Superior temporal gyrus (tissue), 1 donor: ENCODE measurements around the gene TRIM23.

ENCODE experiments used
- DNase-seq: peaks from one replicate; pipeline ENCODE4 v3.0.0-alpha.2; 2016; ENCODE audit errors: extremely low spot score

Gene TRIM23

DNA sequence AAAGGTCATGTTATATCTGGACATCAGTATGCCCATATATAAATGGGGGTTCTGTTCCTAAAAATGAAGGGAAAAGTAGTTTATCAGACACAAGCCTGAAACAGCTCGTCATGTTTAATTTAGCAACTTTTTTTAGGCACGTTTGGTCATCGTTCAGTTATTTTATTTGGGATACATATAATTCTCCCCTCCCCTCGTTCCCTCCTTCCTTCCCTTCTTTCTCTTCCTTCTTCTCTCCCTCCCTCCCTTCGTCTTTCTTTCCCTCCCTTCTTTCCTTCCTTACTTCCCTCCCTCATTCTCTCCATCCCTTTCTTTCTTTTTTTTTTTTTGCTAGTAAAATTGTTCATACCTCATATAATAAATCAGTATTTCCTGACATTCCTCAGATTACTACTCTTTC is 57.6 kb downstream of the TRIM23 start:
- no peak for DNase-seq

DNA sequence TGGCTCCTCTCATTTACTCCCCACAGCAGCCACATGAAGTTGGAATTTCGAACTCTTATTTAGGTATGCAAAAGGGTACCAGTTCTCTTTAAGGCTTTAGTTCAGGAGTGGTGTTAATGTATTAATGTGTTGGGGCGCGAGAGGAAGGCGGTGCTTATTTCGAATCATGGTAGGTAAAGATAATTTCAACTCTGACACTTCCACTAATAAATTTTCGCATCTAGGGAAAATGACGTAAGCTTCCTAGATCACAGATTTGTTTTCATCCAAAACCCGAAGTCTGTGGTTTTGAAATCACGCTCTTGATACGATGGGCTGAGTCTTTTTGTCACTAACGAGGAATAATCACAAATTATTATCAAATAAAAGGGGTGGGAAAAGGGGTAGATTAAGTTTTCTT is 60.4 kb downstream of the TRIM23 start:
- no peak for DNase-seq

DNA sequence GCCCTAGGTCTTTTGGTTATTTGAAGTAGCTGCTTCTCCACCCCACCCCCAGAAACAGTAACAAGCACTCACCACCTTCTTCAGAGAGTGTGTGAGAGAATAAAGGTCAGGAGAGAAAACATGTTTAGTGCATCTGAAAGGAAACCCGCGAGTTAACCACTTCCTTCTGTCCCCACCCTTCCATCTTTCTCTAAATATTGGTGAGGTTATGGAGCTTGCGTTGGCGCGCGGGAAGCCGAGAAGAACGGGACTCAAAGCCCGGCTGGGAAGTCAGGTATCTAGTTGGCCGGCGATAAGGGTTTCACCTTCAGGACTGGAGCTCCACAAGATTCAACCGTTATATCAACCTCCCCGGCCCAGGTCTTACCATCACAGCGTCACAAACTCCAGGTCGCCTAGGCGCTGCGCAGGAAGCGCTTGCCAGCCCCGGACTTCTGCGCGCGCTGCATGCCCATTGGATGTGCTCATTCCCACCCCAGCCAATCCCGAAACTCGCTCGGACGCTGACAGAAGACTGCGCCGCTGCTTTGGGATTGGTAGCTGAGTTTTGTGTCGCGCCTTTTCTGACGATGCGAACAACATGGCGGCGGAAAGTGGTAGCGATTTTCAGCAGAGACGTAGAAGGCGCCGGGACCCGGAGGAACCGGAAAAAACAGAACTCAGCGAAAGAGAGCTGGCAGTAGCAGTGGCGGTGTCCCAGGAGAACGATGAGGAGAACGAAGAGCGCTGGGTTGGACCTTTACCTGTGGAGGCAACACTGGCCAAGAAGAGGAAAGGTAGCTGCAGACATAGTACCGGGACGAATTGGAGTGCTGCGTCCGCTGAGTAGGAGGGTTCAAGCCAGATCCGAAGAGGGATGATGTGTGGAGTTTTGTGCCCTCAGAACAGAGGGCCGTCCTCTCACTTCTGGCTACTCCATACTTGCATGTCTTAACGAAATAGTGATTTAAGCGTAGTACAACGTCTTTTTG is 61.1 kb downstream of the TRIM23 start, which contains the start of the genes CENPK and PPWD1:
TSS of gene CENPK (minus strand) at position 438 of the 971 bp plus-strand sequence. CDS start 8,261 bp downstream, outside the sequence.
TSS of gene PPWD1 (plus strand) at position 566 of the 971 bp plus-strand sequence. CDS start at position 581, 15 bp downstream.
- DNase-seq, result peak; percentile 97

DNA sequence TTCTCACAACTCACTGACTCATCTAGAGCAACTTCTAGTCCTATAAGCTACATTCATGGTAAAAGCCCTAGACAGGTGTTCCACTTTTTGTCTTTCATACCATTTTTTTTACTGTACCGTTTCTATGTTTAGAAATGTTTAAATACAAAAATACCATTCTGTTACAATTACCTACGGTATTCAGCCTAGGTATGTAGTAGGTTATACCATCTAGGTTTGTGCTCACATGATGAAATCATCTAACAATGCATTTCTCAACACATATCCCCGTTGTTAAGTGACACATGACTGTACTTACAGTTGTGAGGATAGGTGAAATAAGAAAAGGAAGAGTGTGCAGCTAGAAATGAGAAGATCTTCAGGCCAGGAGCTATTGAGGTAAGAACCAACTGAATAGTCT is 67.4 kb downstream of the TRIM23 start:
- no peak for DNase-seq

DNA sequence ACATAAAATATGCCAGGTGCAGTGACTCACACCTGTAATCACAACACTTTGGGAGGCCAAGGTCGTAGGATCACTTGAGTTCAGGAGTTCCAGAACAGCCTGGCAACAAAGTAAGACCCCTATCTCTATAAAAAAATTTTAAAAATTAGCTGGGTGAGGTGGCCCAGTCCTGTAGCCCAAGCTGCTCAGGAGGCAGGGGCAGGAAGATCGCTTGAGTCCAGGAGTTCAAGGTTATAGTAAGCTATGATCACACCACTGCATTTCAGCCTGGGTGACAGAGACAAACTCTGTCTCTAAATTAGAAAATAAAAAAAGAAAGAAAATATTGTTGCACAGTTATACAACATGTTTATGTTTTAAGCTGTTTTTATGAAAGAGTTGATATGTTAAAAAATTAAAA is 68.0 kb downstream of the TRIM23 start:
- no peak for DNase-seq

DNA sequence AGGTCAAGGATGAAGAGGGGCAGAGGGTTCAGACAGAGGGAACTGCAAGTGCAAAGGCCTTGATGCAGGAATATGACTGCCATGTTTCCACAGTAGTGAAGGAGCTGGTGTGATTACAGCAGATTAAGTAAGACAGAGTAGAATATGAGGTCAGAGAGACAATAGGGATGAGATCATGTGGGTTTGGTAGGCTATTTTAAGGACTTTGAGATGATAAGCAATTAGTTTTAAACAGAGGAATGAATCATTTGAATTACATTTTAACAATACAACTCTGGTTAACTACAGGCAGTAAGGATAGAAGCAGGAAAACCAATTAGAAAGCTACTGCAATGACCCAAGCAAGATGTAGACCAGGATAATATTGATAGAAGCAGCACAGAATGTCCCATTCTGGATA is 68.8 kb downstream of the TRIM23 start:
- no peak for DNase-seq

DNA sequence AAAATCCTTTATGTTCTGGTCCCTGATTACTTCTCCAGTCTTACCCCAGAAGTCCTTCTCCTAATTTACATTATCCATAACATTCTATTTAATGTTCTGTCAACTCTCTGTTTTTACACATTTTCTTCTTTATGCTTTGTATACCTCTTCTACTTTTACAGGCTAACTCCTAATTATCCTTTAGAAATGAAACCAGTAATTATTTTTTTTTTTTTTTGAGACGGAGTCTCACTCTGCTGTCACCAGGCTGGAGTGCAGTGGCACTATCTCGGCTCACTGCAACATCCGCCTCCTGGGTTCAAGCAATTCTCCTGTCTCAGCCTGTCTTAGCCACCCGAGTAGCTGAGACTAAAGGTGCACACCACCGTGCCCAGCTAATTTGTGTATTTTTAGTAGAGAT is 70.2 kb downstream of the TRIM23 start:
- DNase-seq, result no peak

DNA sequence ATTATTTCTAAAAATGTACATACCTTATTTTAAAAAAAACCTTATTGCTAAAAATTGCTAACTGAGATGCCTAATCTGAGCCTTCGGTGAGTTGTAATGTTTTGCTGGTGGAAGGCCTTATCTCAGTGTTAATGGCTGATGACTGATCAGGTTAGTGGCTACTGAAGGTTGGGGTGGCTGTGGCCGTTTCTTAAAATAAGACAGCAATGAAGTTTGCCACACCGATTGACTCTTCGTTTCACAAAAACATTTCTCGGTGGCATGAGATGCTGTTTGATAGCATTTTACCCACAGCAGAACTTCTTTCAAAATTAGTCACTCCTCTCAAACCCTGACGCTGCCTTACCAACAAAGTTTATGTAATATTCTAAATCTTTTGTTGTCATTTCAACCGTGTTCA is 75.9 kb downstream of the TRIM23 start:
- DNase-seq, result no peak

DNA sequence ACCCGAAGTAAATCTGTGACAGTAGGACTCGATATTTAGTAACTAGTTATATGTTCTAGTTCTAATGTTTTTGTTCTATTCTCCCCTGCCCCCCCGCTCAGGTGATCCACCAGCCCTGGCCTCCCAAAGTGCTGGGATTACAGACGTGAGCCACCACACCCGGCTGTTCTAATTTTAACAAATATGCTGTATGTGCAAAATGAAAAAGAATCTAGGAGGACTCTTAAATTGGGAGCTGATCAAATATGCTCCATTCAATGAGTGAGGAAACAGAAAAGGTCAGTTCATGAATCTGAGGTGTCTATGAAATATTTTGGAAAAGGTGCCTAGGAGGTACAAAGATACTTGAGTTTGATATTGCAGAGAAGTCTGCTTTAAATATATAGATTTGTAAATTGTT is 78.0 kb downstream of the TRIM23 start:
- no peak for DNase-seq

DNA sequence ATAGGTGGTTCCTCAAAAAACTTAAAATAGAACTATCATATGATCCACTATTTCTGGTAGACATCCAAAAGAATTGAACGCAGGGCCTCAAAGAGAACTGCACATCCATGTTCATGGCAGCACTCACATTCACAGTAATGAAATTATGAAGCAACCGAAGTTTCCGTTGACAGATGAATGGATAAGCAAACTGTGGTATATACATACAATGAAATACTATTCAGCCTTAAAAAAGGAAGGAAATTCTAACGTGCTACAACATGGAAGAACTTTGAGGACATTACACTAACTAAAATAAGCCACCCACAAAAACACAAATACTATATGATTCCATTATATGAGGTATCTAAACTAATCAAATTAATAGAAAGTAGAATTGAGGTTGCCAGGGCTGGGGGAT is 79.7 kb downstream of the TRIM23 start:
- no peak for DNase-seq

DNA sequence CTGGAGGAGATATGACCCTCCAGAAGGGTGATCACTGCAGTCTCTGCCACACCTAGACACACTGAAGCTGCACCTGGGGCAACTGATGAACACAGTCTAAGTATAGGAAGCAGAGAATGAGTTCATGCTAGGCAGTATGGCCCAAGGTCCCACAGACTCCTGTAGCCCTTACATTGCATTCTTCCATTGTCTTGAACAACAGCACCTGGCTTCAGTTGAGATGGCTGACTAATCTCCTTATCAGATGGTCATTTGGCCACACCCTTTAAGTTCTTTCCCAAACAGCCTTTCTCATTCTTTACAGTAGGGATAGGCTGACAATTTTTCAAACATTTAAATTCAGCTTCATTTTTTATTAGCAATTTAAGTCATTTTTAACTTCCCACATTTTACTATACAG is 84.3 kb downstream of the TRIM23 start:
- no peak for DNase-seq
